Endothelial cell of umbilical vein (primary cell): ENCODE measurements around the gene TGFBR3. TPM values are rescaled to one million over a fixed set of nuclear protein-coding genes. Genes with fewer than 3 reads are reported as not detected.

ENCODE experiments used
- BruUV-seq: library from RNA; stranded (reverse); fragments of 400-500 nt; replicated peaks from 2 replicates; lab custom pipeline; 2021; lab: Mats Ljungman, UMichigan
- CTCF ChIA-PET: fragments of 300-600, 350-600 bp; sonication (Branson Sonifier 250); formaldehyde crosslinking; loops from one replicate; lab custom pipeline; 2021; ENCODE audit warnings: antibody characterized with exemption, inconsistent platforms; lab: Charles Lee
- POLR2A ChIA-PET: fragments of 300-600, 350-600 bp; sonication (Branson Sonifier 250); formaldehyde crosslinking; loops from one replicate; lab custom pipeline; 2021; ENCODE audit warnings: antibody characterized with exemption, inconsistent platforms; lab: Charles Lee
- DNase-seq: peaks from one replicate; pipeline ENCODE4 v3.0.0-alpha.2; 2011; ENCODE audit warnings: low read depth, low spot score
- FAIRE-seq: peaks from 2 replicates; lab custom pipeline; 2011; peaks lifted over from hg19 to GRCh38; lab: Jason Lieb, UNC
- H2AFZ ChIP-seq: 2 replicates; pipeline ENCODE4 v1.6.0; 2012; ENCODE audit warnings: low read depth, low read length, control low read depth, inconsistent platforms
- H3K27ac ChIP-seq: 2 replicates; pipeline ENCODE4 v1.5.1; 2011; ENCODE audit warnings: low read depth, mild to moderate bottlenecking, control low read depth, low read length, moderate library complexity; ENCODE audit not compliant: insufficient read depth
- H3K27me3 ChIP-seq, 2 experiments: 2 replicates each; pipeline versions ENCODE4 v1.6.0 to v1.6.1; 2011; ENCODE audit warnings: low read length in 2 of 2, mixed read lengths in 1 of 2; ENCODE audit not compliant: control insufficient read depth in 2 of 2, insufficient read depth in 2 of 2
- H3K36me3 ChIP-seq, 2 experiments: 2 replicates in 1 of 2; 3 replicates in 1 of 2; pipeline ENCODE4 v1.5.1; 2011; ENCODE audit warnings: low read length in 2 of 2, mild to moderate bottlenecking in 1 of 2, moderate library complexity in 1 of 2; ENCODE audit not compliant: control insufficient read depth in 2 of 2, insufficient read depth in 2 of 2; ENCODE audit errors: extremely low read depth in 1 of 2
- H3K4me1 ChIP-seq: 3 replicates; pipeline ENCODE4 v1.5.1; 2011; ENCODE audit warnings: mild to moderate bottlenecking, low read length; ENCODE audit not compliant: control insufficient read depth, insufficient read depth; ENCODE audit errors: extremely low read depth
- H3K4me2 ChIP-seq: 2 replicates; pipeline ENCODE4 v1.6.1; 2011; ENCODE audit warnings: low read length, control low read depth, mixed read lengths; ENCODE audit not compliant: insufficient read depth
- H3K4me3 ChIP-seq, 3 experiments: fragments of 200-600 bp in 1 of 3; sonication (generic), shearing (Covaris generic) in 1 of 3; replicated peaks in 1 of 3; 2 replicates each; pipeline ENCODE4 v1.5.1; 2011 to 2016; ENCODE audit warnings: control low read depth in 3 of 3, low read length in 3 of 3, mild to moderate bottlenecking in 2 of 3, inconsistent platforms in 1 of 3, low read depth in 1 of 3, moderate library complexity in 1 of 3; ENCODE audit not compliant: insufficient read depth in 1 of 3
- H3K79me2 ChIP-seq: 2 replicates; pipeline ENCODE4 v1.6.0; 2012; ENCODE audit warnings: low read length, inconsistent platforms; ENCODE audit not compliant: control insufficient read depth, insufficient read depth
- H3K9ac ChIP-seq: replicated peaks from 2 replicates; pipeline ENCODE3; 2011; ENCODE audit warnings: low read length, control low read depth; ENCODE audit not compliant: insufficient read depth; ENCODE audit errors: extremely low read depth
- H3K9me1 ChIP-seq: replicated peaks from 3 replicates; pipeline ENCODE4 v1.6.0; 2011; ENCODE audit warnings: mild to moderate bottlenecking, low read length; ENCODE audit not compliant: control insufficient read depth, insufficient read depth; ENCODE audit errors: extremely low read depth
- H3K9me3 ChIP-seq: replicated peaks from 2 replicates; pipeline ENCODE4 v1.5.1; 2012; ENCODE audit warnings: low read length, inconsistent platforms; ENCODE audit not compliant: control insufficient read depth, insufficient read depth
- H4K20me1 ChIP-seq: replicated peaks from 2 replicates; pipeline ENCODE3; 2011; ENCODE audit warnings: mild to moderate bottlenecking, low read length; ENCODE audit not compliant: control insufficient read depth, insufficient read depth; ENCODE audit errors: extremely low read depth
- EZH2 ChIP-seq: IDR thresholded peaks from 2 replicates; pipeline ENCODE4 v1.6.1; 2012; ENCODE audit warnings: borderline replicate concordance, low read depth, mild to moderate bottlenecking, moderate library complexity, low read length, inconsistent platforms; ENCODE audit not compliant: severe bottlenecking
- FOS ChIP-seq: IDR thresholded peaks from 2 replicates; pipeline ENCODE4 v1.6.1; 2011; ENCODE audit warnings: mild to moderate bottlenecking, low read length, moderate library complexity, borderline replicate concordance; ENCODE audit not compliant: insufficient read depth
- GATA2 ChIP-seq: IDR thresholded peaks from 2 replicates; pipeline ENCODE4 v1.7.0; 2011; ENCODE audit warnings: low read depth, mild to moderate bottlenecking, moderate library complexity, mixed read lengths, low read length; ENCODE audit not compliant: insufficient read length, insufficient read depth
- JUN ChIP-seq: IDR thresholded peaks from 2 replicates; pipeline ENCODE4 v1.6.1; 2011; ENCODE audit warnings: borderline replicate concordance, low read depth; ENCODE audit not compliant: insufficient read length, insufficient read depth
- MYC ChIP-seq: IDR thresholded peaks from one replicate; pipeline ENCODE4 v1.6.1; 2011; ENCODE audit warnings: mild to moderate bottlenecking, low read depth, low read length
- POLR2A ChIP-seq: IDR thresholded peaks from 2 replicates; pipeline ENCODE4 v1.6.1; 2012; ENCODE audit warnings: low read depth, mild to moderate bottlenecking, control low read depth, low read length
- POLR2AphosphoS5 ChIP-seq: IDR thresholded peaks from 2 replicates; pipeline ENCODE4 v1.6.1; 2012; ENCODE audit warnings: low read depth, mild to moderate bottlenecking, control low read depth, low read length, moderate library complexity; ENCODE audit not compliant: insufficient read depth
- dilution Hi-C: fragments of 300-500 bp; cut with MboI; formaldehyde crosslinking; loops from one replicate; pipeline ENCODE4 v1.15.0; 2019; ENCODE audit warnings: low sequenced_read_pairs; ENCODE audit not compliant: extremely low pct_ligation_motif_present
- intact Hi-C: fragments of 100-400 bp; cut with micrococcal nuclease; formaldehyde crosslinking; loops from one replicate; pipeline ENCODE4 v1.10.0; 2022
- polyA plus RNA-seq, 4 experiments: library from polyadenylated mRNA; depleted of rRNA in 3 of 4; stranded (reverse) in 3 of 4; unstranded in 1 of 4; fragments of >200 nt; gene quantifications; 2 replicates each; pipeline versions ENCODE4 v1.2.1 to v1.2.3, GENCODE V29; 2011 to 2012; ENCODE audit warnings: missing spikeins in 1 of 4
- total RNA-seq: library from RNA; stranded (reverse); gene quantifications from 2 replicates; pipeline ENCODE4 v1.2.3, GENCODE V29; 2021
- TF ChIP-seq, protein P1 (sequence below): IDR thresholded peaks from 2 replicates; pipeline ENCODE4 v1.6.1; 2011; ENCODE audit not compliant: insufficient read depth, insufficient read length
- TF ChIP-seq, protein P2 (sequence below), 2 donors: IDR thresholded peaks; 1 replicate in 1 of 2; 2 replicates in 1 of 2; pipeline ENCODE4 v1.5.1; 2011; ENCODE audit warnings: low read length in 2 of 2, mild to moderate bottlenecking in 2 of 2, moderate library complexity in 2 of 2, control low read depth in 1 of 2, inconsistent platforms in 1 of 2, low read depth in 1 of 2; ENCODE audit not compliant: insufficient read depth in 1 of 2; ENCODE audit errors: extremely low read depth in 1 of 2

The TGFBR3 gene
- total and polyA plus RNA-seq, 2 donors (not counting 3 experiments of a cell fraction or from before 2014, with no cell fraction given), result 8.0 to 13.4 TPM

DNA sequence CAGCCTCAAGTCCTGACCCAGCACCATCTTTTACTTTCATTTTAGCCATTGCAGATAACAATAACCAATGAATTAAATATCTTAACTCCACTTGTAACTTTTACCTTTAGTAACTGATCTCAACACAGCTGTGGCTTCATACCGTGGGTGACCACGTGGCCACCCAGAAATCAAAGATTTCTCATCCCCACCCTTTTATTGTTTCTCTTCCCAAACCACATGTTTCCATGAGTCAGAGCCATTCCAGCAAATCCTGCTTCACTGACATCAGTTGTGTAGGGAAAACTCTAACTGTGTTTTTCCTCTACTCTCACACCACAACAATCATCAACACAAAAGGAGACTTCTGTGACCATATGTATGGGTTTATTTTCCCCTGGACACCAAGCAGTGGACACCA lies 38.2 kb upstream of the TGFBR3 start:
- Histone ChIP-seq H3K9me3 (no peaks in the 10 kb centered on the region), H3K79me2 (no peaks in the 10 kb centered on the region), H3K9me1 (no peaks in the 10 kb centered on the region), H3K9ac (no peak overlapping the region), H3K4me1 (peaks cover 2% of the 10 kb centered on the region), H3K36me3 (no peaks in the 10 kb centered on the region), H3K27ac (no peak overlapping the region), H3K27me3 (no peaks in the 10 kb centered on the region), H4K20me1 (no peaks in the 10 kb centered on the region), H2AFZ (peak overlapping the region; percentile 32), H3K4me2 (no peak overlapping the region), H3K4me3 (no peak overlapping the region)
- no TSS peak for BruUV-seq
- dilution Hi-C loops (no loop called here), intact Hi-C loops (no loop called here)
- DNase-seq, result peak; percentile 37
- POLR2A ChIA-PET, result no interaction called here
- TF ChIP-seq, protein P1, sequence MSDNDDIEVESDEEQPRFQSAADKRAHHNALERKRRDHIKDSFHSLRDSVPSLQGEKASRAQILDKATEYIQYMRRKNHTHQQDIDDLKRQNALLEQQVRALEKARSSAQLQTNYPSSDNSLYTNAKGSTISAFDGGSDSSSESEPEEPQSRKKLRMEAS, result peak; percentile 12
- no peak for TF ChIP-seq FOS
- FAIRE-seq, result no peak
- CTCF ChIA-PET, result interaction anchor here (1.4 kb wide), 1 partner anchor 416 kb away, joined by 4 read pairs; no protein-coding TSS in a partner anchor

DNA sequence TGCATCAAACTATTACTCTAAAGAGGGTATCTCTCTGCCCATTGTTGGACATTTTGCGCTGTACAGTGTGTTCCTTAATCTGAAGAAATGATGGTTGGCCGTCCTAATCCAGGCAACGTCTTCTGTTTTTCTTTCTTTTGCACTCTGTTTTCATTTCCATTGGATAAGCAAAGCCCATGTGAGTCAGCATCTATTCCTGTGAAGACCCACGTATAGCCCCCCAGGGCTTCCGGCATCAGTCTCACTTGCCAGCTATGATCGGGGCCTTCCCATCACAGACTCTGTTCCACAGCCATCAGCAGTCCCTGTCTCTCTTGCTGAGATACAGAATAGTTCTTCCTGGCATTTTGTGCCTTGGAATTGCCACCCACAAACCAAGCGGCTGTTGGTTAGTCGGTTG lies 34.0 kb upstream of the TGFBR3 start:
- H3K27me3 ChIP-seq, result no peaks in the 10 kb centered on the region
- no peak for FAIRE-seq
- H3K4me3 ChIP-seq, result no peak overlapping the region
- POLR2A ChIA-PET, result no interaction called here
- H3K9ac ChIP-seq, result no peak overlapping the region
- H2AFZ ChIP-seq, result peak overlapping the region; percentile 26
- CTCF ChIA-PET, result no interaction called here
- dilution Hi-C loops (no loop called here), intact Hi-C loops (no loop called here)
- no peaks in the 10 kb centered on the region for H4K20me1 ChIP-seq
- H3K27ac ChIP-seq, result no peak overlapping the region
- DNase-seq, result no peak
- H3K79me2 ChIP-seq, result no peaks in the 10 kb centered on the region
- TF ChIP-seq EZH2 (no peak), POLR2A (no peak), GATA2 (no peak), JUN (no peak), MYC (no peak), POLR2AphosphoS5 (no peak)
- TF ChIP-seq, protein P1, result no peak
- TF ChIP-seq, protein P2, sequence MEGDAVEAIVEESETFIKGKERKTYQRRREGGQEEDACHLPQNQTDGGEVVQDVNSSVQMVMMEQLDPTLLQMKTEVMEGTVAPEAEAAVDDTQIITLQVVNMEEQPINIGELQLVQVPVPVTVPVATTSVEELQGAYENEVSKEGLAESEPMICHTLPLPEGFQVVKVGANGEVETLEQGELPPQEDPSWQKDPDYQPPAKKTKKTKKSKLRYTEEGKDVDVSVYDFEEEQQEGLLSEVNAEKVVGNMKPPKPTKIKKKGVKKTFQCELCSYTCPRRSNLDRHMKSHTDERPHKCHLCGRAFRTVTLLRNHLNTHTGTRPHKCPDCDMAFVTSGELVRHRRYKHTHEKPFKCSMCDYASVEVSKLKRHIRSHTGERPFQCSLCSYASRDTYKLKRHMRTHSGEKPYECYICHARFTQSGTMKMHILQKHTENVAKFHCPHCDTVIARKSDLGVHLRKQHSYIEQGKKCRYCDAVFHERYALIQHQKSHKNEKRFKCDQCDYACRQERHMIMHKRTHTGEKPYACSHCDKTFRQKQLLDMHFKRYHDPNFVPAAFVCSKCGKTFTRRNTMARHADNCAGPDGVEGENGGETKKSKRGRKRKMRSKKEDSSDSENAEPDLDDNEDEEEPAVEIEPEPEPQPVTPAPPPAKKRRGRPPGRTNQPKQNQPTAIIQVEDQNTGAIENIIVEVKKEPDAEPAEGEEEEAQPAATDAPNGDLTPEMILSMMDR (IDR thresholded peaks at IDR 0.05; ENCODE audit: extremely low read depth in 1 of 2, insufficient read depth in 1 of 2, low read depth in 1 of 2, low read length in 2 of 2), result no peak
- H3K9me3 ChIP-seq, result no peaks in the 10 kb centered on the region
- H3K36me3 ChIP-seq, result no peaks in the 10 kb centered on the region
- no peaks in the 10 kb centered on the region for H3K4me1 ChIP-seq
- BruUV-seq, result no TSS peak
- no peaks in the 10 kb centered on the region for H3K9me1 ChIP-seq
- no peak overlapping the region for H3K4me2 ChIP-seq
